A673 (cell line): ENCODE measurements around the gene SEMA5A. TPM values are rescaled to one million over a fixed set of nuclear protein-coding genes. Genes with fewer than 3 reads are reported as not detected.

Experiments used
- BruUV-seq: library from RNA; stranded (reverse); fragments of 400-500 nt; replicated peaks from 2 replicates; lab custom pipeline; 2021; lab: Mats Ljungman, UMichigan
- CTCF ChIA-PET: fragments of 300-600 bp; sonication (Branson Sonifier 250); formaldehyde crosslinking; loops from one replicate; lab custom pipeline; 2022; ENCODE audit warnings: antibody characterized with exemption; lab: Charles Lee
- POLR2A ChIA-PET: fragments of 300-600 bp; sonication (Branson Sonifier 250); formaldehyde crosslinking; loops from one replicate; lab custom pipeline; 2022; ENCODE audit warnings: antibody characterized with exemption; ENCODE audit not compliant: low non-redundant PET; lab: Charles Lee
- DNase-seq: peaks from one replicate; pipeline ENCODE4 v3.0.0-alpha.2; 2015; ENCODE audit warnings: low spot score
- H3K27ac ChIP-seq: fragments of 200-600 bp; sonication (generic); 2 replicates; pipeline ENCODE4 v1.5.1; 2016; ENCODE audit warnings: mixed run types, low read depth, mild to moderate bottlenecking, mixed read lengths, antibody characterized with exemption, low read length; ENCODE audit not compliant: poor library complexity, severe bottlenecking
- H3K27me3 ChIP-seq: fragments of 200-600 bp; sonication (generic); replicated peaks from 2 replicates; pipeline ENCODE4 v1.6.1; 2017; ENCODE audit warnings: mixed run types, low read depth, mild to moderate bottlenecking, mixed read lengths, antibody characterized with exemption, low read length; ENCODE audit not compliant: insufficient read depth, poor library complexity
- H3K36me3 ChIP-seq: fragments of 200-600 bp; sonication (generic); 2 replicates; pipeline ENCODE4 v1.6.1; 2016; ENCODE audit warnings: mixed run types, mild to moderate bottlenecking, mixed read lengths, antibody characterized with exemption, low read length; ENCODE audit not compliant: insufficient read depth, poor library complexity, severe bottlenecking
- H3K4me1 ChIP-seq: fragments of 200-600 bp; sonication (generic); 2 replicates; pipeline ENCODE4 v1.6.1; 2017; ENCODE audit warnings: mixed run types, mild to moderate bottlenecking, mixed read lengths, antibody characterized with exemption, low read length; ENCODE audit not compliant: insufficient read depth, poor library complexity, severe bottlenecking
- H3K4me3 ChIP-seq: fragments of 200-600 bp; sonication (generic); 2 replicates; pipeline ENCODE4 v1.5.1; 2016; ENCODE audit warnings: low read depth, mixed run types, mild to moderate bottlenecking, mixed read lengths, low read length; ENCODE audit not compliant: poor library complexity, severe bottlenecking
- H3K9me3 ChIP-seq: fragments of 200-600 bp; sonication (generic); 2 replicates; pipeline ENCODE4 v1.6.1; 2016; ENCODE audit warnings: mixed run types, low read depth, mild to moderate bottlenecking, mixed read lengths, antibody characterized with exemption, low read length; ENCODE audit not compliant: poor library complexity, severe bottlenecking
- EZH2 ChIP-seq: fragments of 200-600 bp; sonication (generic); IDR thresholded peaks from 2 replicates; pipeline ENCODE4 v1.6.1; 2017; ENCODE audit warnings: borderline replicate concordance, low read depth, mild to moderate bottlenecking, mixed read lengths, antibody characterized with exemption, low read length; ENCODE audit not compliant: poor library complexity, severe bottlenecking
- intact Hi-C: fragments of 100-400 bp; cut with micrococcal nuclease; formaldehyde crosslinking; loops from one replicate; pipeline ENCODE4 v1.10.0; 2022; ENCODE audit not compliant: unreplicated experiment
- total RNA-seq: library from RNA; stranded (reverse); gene quantifications from 2 replicates; pipeline ENCODE4 v1.2.3, GENCODE V29; 2021
- TF ChIP-seq, protein P1 (sequence below): fragments of 300-800, 200-600 bp; sonication (generic); conservative IDR thresholded peaks from 2 replicates; pipeline ENCODE4 v1.5.1; 2017; ENCODE audit warnings: low read depth, mild to moderate bottlenecking, antibody characterized with exemption, low read length, moderate library complexity, mixed read lengths

Gene SEMA5A
- total RNA-seq, 1 experiment from 2014 or later: 0.17 TPM

DNA sequence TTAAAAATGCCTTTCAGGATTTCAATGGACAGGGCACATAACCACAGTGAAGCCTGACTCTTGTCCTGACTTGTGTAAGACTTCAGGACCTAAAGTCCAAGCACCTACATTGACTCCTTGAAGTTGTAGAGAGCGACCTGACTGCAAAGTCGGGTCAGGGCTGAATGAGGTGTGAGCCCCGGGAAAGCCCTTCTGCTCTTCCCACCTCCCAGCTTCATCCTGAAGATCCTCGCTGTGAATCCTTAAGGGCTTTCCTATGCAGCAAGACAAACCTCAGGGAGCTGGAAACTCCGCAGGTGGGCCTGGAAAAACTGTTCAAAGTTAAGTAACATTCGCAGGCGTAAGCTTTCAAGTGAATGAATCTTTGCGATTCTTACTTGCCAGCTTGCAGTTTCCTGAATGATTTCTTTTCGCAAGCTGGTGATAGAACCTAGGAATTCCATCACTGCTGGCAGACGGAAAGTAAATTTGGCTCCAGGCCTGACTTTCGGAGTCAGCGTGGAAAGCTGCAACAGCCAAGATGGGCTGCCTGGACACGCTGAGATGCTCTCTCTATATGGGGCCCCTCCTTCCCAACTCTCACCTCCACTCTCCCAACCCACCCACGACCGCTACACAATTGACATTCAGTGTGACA lies 10.9 kb downstream of the SEMA5A start:
- no peaks in the 10 kb centered on the region for H3K36me3 ChIP-seq
- intact Hi-C loops: no loop called here
- ChIA-PET POLR2A (no interaction called here), CTCF (no interaction called here)
- no peak overlapping the region for H3K27ac ChIP-seq
- peaks cover 11% of the 10 kb centered on the region for H3K27me3 ChIP-seq
- no peaks in the 10 kb centered on the region for H3K9me3 ChIP-seq
- H3K4me3 ChIP-seq: no peak overlapping the region
- no TSS peak for BruUV-seq
- no peak for DNase-seq
- no peaks in the 10 kb centered on the region for H3K4me1 ChIP-seq
- TF ChIP-seq EZH2: no peak

DNA sequence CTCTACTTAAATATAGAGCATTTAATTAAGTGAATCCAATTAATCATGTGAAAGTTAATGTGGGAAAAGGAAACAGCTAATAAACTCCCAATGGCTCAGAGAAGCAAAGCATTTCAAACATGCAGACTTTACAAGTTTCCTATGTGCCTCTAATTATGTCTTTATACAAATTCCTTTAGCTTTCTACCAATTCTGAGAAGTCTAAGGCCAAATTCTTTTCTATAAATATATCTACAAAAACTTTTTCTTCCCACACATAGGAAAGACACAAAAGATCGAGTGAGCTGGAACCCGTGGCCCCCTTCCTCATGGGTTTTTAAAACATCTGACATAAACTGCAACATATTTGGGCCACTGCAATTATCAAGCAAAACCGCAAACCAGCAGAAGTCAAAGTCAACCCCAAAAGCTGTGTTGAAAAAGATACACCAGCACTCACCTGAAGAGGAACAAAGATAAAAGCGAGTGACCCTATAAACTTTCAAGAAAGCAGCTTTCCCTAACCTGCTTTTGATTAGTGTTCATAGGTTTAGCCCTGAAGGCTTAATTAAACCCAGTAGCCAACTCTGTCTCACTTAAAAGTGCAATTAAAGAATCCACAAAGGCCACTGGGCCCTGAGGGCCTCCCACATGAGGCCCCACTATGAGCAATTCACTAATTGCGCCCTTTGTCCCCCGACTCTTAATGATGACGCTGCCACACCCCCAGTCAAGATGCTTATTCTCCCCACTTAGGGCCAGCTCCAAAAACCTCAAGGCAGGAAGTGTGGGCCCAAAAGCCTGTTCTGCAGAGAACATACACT lies 12.1 kb downstream of the SEMA5A start:
- intact Hi-C loops: no loop called here
- POLR2A ChIA-PET: no interaction called here
- H3K27me3 ChIP-seq: peaks cover 11% of the 10 kb centered on the region
- no peak overlapping the region for H3K4me3 ChIP-seq
- no peaks in the 10 kb centered on the region for H3K36me3 ChIP-seq
- DNase-seq: no peak
- CTCF ChIA-PET: no interaction called here
- TF ChIP-seq EZH2: no peak
- TF ChIP-seq, protein P1, sequence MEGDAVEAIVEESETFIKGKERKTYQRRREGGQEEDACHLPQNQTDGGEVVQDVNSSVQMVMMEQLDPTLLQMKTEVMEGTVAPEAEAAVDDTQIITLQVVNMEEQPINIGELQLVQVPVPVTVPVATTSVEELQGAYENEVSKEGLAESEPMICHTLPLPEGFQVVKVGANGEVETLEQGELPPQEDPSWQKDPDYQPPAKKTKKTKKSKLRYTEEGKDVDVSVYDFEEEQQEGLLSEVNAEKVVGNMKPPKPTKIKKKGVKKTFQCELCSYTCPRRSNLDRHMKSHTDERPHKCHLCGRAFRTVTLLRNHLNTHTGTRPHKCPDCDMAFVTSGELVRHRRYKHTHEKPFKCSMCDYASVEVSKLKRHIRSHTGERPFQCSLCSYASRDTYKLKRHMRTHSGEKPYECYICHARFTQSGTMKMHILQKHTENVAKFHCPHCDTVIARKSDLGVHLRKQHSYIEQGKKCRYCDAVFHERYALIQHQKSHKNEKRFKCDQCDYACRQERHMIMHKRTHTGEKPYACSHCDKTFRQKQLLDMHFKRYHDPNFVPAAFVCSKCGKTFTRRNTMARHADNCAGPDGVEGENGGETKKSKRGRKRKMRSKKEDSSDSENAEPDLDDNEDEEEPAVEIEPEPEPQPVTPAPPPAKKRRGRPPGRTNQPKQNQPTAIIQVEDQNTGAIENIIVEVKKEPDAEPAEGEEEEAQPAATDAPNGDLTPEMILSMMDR: no peak
- H3K9me3 ChIP-seq: no peaks in the 10 kb centered on the region
- no TSS peak for BruUV-seq
- H3K27ac ChIP-seq: no peak overlapping the region
- no peaks in the 10 kb centered on the region for H3K4me1 ChIP-seq

DNA sequence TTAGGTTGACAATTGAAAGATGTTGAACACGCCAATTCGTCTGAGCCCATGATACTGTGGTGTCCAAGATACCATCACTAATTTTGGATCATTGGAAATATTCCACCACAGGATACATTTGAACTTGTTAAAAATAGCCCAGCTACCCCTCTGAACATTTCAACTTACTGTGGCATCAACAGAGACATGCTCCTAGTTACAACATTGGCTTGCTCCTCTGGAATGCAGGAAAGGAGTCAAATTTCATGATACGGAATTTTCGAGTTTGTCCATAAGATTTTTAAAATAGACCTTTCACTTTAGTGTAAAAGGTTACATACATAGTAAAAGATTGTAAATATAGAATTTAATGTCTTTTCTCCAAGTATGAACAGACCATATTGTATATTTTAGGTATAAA lies 12.8 kb downstream of the SEMA5A start:
- H3K36me3 ChIP-seq: no peaks in the 10 kb centered on the region
- no peak overlapping the region for H3K4me3 ChIP-seq
- ChIA-PET CTCF (no interaction called here), POLR2A (no interaction called here)
- no TSS peak for BruUV-seq
- intact Hi-C loops: no loop called here
- H3K27ac ChIP-seq: no peak overlapping the region
- TF ChIP-seq EZH2: no peak
- TF ChIP-seq, protein P1: no peak
- no peaks in the 10 kb centered on the region for H3K9me3 ChIP-seq
- peaks cover 11% of the 10 kb centered on the region for H3K27me3 ChIP-seq
- DNase-seq: no peak
- H3K4me1 ChIP-seq: no peaks in the 10 kb centered on the region
